ENCODE measurements around the gene PLXND1.

The PLXND1 gene

GRCh38 chr3:129609591-129610182 lies 3.2 kb upstream of the PLXND1 start:
- H3K4me2 ChIP-seq (ENCODE audit: low read length), result no peak overlapping the region
- TF ChIP-seq CTCF (IDR thresholded peaks at IDR 0.05; ENCODE audit: low read depth, low read length) (no peak), EZH2phosphoT487 (IDR thresholded peaks at IDR 0.05; ENCODE audit: low read depth) (no peak)
- H4K20me1 ChIP-seq (ENCODE audit: insufficient read depth, low read length), result no peaks in the 10 kb centered on the region

GRCh38 chr3:129608936-129609590 lies 2.6 kb upstream of the PLXND1 start:
- Histone ChIP-seq H3K9me3 (ENCODE audit: insufficient read depth, low read length) (no peaks in the 10 kb centered on the region), H3K4me2 (ENCODE audit: low read length) (no peak overlapping the region), H3K4me3 (ENCODE audit: low read length) (no peak overlapping the region), H3K79me2 (ENCODE audit: low read length) (no peaks in the 10 kb centered on the region), H2AFZ (ENCODE audit: low read depth, low read length) (no peak overlapping the region), H4K20me1 (ENCODE audit: insufficient read depth, low read length) (no peaks in the 10 kb centered on the region), H3K4me1 (ENCODE audit: low read length) (no peaks in the 10 kb centered on the region), H3K27me3 (ENCODE audit: low read depth, low read length) (peaks cover 32% of the 10 kb centered on the region), H3K36me3 (replicated peaks; ENCODE audit: low read depth, low read length) (no peaks in the 10 kb centered on the region), H3K27ac (ENCODE audit: low read length) (no peak overlapping the region), H3K9ac (ENCODE audit: low read length) (no peak overlapping the region)
- TF ChIP-seq CTCF (IDR thresholded peaks at IDR 0.05; ENCODE audit: low read depth, low read length) (no peak), EZH2phosphoT487 (IDR thresholded peaks at IDR 0.05; ENCODE audit: low read depth) (no peak)

More at GRCh38 chr3:129609591-129610182, 3.2 kb upstream of the PLXND1 start:
- H3K27ac ChIP-seq (ENCODE audit: low read length), result no peak overlapping the region
- H3K4me1 ChIP-seq (ENCODE audit: low read length), result no peaks in the 10 kb centered on the region
- no peaks in the 10 kb centered on the region for H3K9me3 ChIP-seq (ENCODE audit: insufficient read depth, low read length)
- peaks cover 32% of the 10 kb centered on the region for H3K27me3 ChIP-seq (ENCODE audit: low read depth, low read length)
- no peaks in the 10 kb centered on the region for H3K36me3 ChIP-seq (replicated peaks; ENCODE audit: low read depth, low read length)
- H2AFZ ChIP-seq (ENCODE audit: low read depth, low read length), result no peak overlapping the region
- H3K9ac ChIP-seq (ENCODE audit: low read length), result no peak overlapping the region
- H3K4me3 ChIP-seq (ENCODE audit: low read length), result no peak overlapping the region
- H3K79me2 ChIP-seq (ENCODE audit: low read length), result no peaks in the 10 kb centered on the region

GRCh38 chr3:129608087-129608935 lies 1.8 kb upstream of the PLXND1 start:
- H3K27me3 ChIP-seq (ENCODE audit: low read depth, low read length), result peaks cover 32% of the 10 kb centered on the region
- no peak overlapping the region for H3K9ac ChIP-seq (ENCODE audit: low read length)
- H3K36me3 ChIP-seq (replicated peaks; ENCODE audit: low read depth, low read length), result no peaks in the 10 kb centered on the region
- no peak overlapping the region for H3K4me3 ChIP-seq (ENCODE audit: low read length)
- H4K20me1 ChIP-seq (ENCODE audit: insufficient read depth, low read length), result no peaks in the 10 kb centered on the region
- no peaks in the 10 kb centered on the region for H3K4me1 ChIP-seq (ENCODE audit: low read length)
- H3K4me2 ChIP-seq (ENCODE audit: low read length), result no peak overlapping the region
- H2AFZ ChIP-seq (ENCODE audit: low read depth, low read length), result no peak overlapping the region
- H3K9me3 ChIP-seq (ENCODE audit: insufficient read depth, low read length), result no peaks in the 10 kb centered on the region
- TF ChIP-seq CTCF (IDR thresholded peaks at IDR 0.05; ENCODE audit: low read depth, low read length) (peak; percentile 46), EZH2phosphoT487 (IDR thresholded peaks at IDR 0.05; ENCODE audit: low read depth) (no peak)
- no peak overlapping the region for H3K27ac ChIP-seq (ENCODE audit: low read length)
- no peaks in the 10 kb centered on the region for H3K79me2 ChIP-seq (ENCODE audit: low read length)
